Measurements from ENCODE around the gene TRERF1. TPM values are rescaled to one million over a fixed set of nuclear protein-coding genes. Genes with fewer than 3 reads are reported as not detected.
"Not testable (repeated sequence)": the region's sequence is repeated elsewhere in the genome, so short reads cannot be mapped to it uniquely, and the experiment has no call there.

TRERF1 gene
- total RNA-seq, 1 experiment from 2014 or later: 5.2 TPM

GRCh38 chr6:42449917-42450476 lies 1.7 kb downstream of the TRERF1 start:
- peak; percentile 28 for DNase-seq (ENCODE audit: low read depth)

- no peak for DNase-seq (ENCODE audit: low read depth)
Observed at GRCh38 chr6:42448927-42449659, 2.6 kb downstream of the TRERF1 start.

- DNase-seq (ENCODE audit: low read depth): no peak
Observed at GRCh38 chr6:42448391-42448790, 3.3 kb downstream of the TRERF1 start.

- DNase-seq (ENCODE audit: low read depth): no peak
Observed at GRCh38 chr6:42446996-42447395, 4.7 kb downstream of the TRERF1 start.

GRCh38 chr6:42446370-42446769 lies 5.4 kb downstream of the TRERF1 start:
- DNase-seq (ENCODE audit: low read depth): no peak

- DNase-seq (ENCODE audit: low read depth): not testable (repeated sequence)
Observed at GRCh38 chr6:42445955-42446354, 5.8 kb downstream of the TRERF1 start.

- no peak for DNase-seq (ENCODE audit: low read depth)
Observed at GRCh38 chr6:42443312-42444060, 8.2 kb downstream of the TRERF1 start.

- DNase-seq (ENCODE audit: low read depth): no peak
Observed at GRCh38 chr6:42441697-42442081, 10.0 kb downstream of the TRERF1 start.

- DNase-seq (ENCODE audit: low read depth): no peak
Observed at GRCh38 chr6:42440778-42441696, 10.7 kb downstream of the TRERF1 start.

- DNase-seq (ENCODE audit: low read depth): no peak
Observed at GRCh38 chr6:42440027-42440426, 11.7 kb downstream of the TRERF1 start.

- DNase-seq (ENCODE audit: low read depth): no peak
Observed at GRCh38 chr6:42436825-42437224, 14.9 kb downstream of the TRERF1 start.

- DNase-seq (ENCODE audit: low read depth): no peak
Observed at GRCh38 chr6:42434237-42434636, 17.5 kb downstream of the TRERF1 start.

GRCh38 chr6:42433409-42433808 lies 18.3 kb downstream of the TRERF1 start:
- no peak for DNase-seq (ENCODE audit: low read depth)

- DNase-seq (ENCODE audit: low read depth): no peak
Observed at GRCh38 chr6:42431877-42432276, 19.8 kb downstream of the TRERF1 start.

- no peak for DNase-seq (ENCODE audit: low read depth)
Observed at GRCh38 chr6:42431356-42431755, 20.4 kb downstream of the TRERF1 start.

- DNase-seq (ENCODE audit: low read depth): no peak
Observed at GRCh38 chr6:42429836-42430235, 21.9 kb downstream of the TRERF1 start.

GRCh38 chr6:42429042-42429585 lies 22.6 kb downstream of the TRERF1 start:
- DNase-seq (ENCODE audit: low read depth): no peak

- peak; percentile 88 for DNase-seq (ENCODE audit: low read depth)
Observed at GRCh38 chr6:42428326-42429041, 23.2 kb downstream of the TRERF1 start.

- no peak for DNase-seq (ENCODE audit: low read depth)
Observed at GRCh38 chr6:42427871-42428270, 23.9 kb downstream of the TRERF1 start.

- DNase-seq (ENCODE audit: low read depth): no peak
Observed at GRCh38 chr6:42426191-42426590, 25.5 kb downstream of the TRERF1 start.

- DNase-seq (ENCODE audit: low read depth): no peak
Observed at GRCh38 chr6:42424906-42425474, 26.7 kb downstream of the TRERF1 start.

Measured in RPMI7951 (cell line).